Measurements from ENCODE around the gene MTTP.

DNA sequence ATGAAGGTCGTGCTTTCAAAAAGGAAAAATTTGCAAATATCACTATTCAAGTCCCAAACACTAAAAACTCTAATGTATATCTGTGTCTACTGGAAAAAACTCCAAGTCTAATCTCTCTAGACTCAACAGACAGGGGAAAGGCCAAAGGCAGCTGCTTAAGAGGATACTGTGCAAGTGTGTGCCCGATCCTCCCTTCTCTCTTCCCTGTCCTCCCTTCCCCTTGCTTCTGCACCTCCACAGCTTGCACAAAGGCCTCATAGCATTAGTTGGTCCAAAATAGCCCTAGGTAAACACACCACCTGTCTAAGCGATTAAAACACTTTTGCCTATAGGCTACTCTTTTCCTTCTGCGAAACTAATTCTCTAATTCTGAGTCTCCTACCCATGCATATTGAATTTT lies 72.4 kb downstream of the MTTP start:
- no peak for TF ChIP-seq CTCF (optimal IDR thresholded peaks at IDR 0.05 in 1 of 3, IDR thresholded peaks at IDR 0.05 in 1 of 3, conservative IDR thresholded peaks at IDR 0.05 in 1 of 3; ENCODE audit: extremely low read depth in 1 of 3, insufficient read depth in 2 of 3, low read length in 3 of 3)
- TF ChIP-seq EZH2 (IDR thresholded peaks at IDR 0.05; ENCODE audit: low read length) = no peak

All from keratinocyte (primary cell).